HG03175 (cell line): ENCODE results near the gene CPD.

Experiments used
- ATAC-seq: cut with Tn5 transposase; IDR thresholded peaks from one replicate; pipeline ENCODE4 v1.9.1; 2021; ENCODE audit warnings: mild to moderate bottlenecking, moderate library complexity; ENCODE audit not compliant: unreplicated experiment

CPD gene

DNA sequence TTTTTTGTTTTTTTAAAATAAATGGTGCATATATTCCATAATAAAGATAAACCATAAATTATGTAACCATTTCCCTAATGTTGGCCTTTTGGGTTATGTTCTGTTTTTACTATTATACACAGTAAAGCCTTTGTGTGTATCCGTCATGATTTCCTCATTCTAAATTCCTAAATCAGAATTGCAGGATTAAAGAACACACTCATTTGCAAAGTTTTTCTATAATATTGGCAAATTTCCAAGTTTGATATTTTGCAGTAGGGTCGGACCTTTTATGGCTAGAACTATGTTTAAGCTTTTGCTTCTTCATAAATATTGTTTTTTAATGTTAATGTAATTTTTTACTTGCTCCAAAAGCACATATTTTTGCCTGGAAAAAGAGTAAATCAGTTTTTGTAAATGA, 115.1 kb downstream of the CPD start:
- ATAC-seq = no peak

DNA sequence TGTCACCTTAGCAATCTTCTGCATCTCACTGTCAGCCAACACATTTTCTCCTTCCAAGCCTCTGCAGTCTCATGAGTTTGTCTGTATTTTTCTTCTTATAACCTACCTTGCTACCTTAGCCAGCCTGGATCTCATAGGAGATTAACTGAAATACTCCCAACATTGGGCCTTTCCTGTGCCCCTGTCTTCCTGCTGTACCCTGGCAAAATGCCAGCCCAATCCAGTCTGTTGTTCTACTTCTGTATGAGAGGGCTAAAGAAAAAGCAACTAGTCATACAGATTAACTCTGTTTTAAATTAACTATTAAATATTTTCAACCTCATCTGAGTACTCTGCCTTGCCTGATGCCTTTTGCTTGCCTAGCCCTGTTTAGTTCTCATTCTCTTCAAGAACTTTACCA, 116.9 kb downstream of the CPD start:
- ATAC-seq = no peak

DNA sequence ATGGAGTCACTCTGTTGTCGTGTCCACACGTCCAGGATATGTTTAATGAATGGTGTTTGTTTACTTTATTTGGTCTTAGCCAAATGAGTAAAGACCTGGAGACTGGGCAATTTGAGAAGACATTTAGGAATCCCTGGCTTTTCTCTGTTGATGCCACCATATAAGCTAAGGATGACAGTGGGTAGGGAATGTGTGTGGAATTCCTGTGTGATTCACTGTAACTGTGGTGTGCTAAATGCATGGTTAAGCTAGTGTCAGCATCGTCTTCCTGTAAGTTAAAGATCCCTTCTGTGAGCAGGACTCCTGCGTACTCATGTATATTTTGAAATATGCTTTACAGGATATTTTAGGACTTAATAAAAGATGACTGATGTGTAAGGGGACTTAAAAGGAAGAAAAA, 124.8 kb downstream of the CPD start:
- no peak for ATAC-seq

DNA sequence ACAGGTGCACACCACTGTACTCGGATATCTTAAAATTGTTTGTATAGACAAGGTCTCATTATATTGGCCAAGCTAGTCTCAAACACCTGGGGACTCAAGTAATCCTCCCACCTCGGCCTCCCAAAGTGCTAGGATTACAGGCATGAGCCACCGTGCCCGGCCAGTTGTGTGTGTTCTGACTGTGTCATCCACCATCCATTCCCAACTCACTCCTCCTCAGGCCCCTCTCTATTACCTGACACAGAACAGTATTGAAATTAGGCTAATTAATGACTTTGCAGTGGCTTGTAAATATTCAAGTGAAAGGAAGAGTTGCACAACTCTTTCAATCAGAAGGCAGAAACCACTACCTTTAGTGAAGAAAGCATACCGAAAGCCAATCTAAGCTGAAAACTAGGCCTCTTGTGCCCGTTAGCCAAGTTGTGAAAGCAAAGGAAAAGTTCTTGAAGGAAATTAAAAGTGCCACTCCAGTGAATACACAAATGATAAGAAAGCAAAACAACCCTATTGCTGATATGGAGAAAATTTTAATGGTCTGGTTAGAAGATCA, 127.2 kb downstream of the CPD start:
- ATAC-seq = no peak

DNA sequence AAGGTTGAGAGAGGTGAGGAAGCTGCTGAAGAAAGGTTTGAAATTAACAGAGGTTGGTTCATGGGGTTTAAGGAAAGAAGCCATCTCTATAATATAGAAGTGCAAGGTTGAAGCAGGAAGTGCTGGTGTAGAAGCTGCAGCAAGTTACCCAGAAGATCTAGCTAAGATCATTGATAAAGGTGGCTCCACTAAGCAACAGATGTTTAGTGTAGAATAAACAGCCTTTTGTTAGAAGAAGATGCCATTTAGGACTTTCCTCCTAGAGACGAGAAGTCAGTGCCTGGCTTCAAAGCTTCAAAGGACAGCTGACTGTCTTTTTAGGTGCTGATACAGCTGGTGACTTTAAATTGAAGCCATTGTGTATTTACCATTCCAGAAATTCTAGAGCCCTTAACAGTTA, 127.8 kb downstream of the CPD start:
- ATAC-seq = no peak

DNA sequence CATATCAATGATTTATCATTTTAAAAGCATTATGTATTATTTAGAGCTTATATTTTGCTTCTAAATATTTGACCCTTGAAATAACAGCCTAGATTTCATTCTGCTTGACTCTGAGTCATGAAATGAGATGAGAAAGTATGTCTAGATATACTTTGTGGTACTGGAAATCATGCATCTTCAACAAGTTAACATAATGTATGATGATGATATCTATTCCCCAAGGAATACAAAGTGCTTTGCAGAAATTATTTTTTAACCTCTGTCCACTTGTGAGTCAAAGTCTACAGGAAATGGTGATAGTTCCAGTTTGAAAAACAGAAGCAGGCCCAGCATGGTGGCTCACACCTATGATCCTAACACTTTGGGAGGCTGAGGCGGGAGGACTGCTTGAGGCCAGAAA, 134.6 kb downstream of the CPD start:
- no peak for ATAC-seq

DNA sequence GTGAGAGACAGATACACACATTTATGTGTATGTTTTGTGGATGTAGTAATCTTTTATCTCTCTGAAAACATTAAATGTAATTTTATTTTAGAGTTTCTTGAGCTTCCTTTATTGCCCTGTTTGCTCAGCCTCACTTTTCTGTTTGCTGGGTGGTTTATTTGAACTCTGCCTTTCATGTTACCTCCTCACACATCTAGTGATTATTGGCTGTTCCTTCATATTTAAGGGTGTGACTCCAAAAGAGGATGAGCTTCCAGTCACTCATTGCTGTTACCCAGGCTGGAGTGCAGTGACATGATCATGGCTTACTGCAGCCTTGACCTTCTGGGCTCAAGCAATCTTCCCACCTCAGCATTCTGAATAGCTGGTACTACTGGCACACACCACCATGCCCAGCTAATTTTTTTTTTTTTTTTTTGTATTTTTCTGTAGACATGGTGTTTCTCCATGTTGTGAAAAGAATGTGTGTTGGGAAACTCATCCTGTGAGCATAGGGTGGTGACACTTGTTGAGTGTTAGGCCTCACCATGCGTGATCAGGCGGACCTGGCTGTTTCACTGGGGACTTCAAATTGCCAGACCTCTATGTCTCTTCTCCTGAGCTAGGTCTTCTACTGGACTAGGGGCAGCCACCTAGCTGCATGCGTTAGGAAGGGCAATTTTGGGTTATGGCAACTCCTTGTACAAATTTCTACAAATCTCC, 136.3 kb downstream of the CPD start:
- no peak for ATAC-seq

DNA sequence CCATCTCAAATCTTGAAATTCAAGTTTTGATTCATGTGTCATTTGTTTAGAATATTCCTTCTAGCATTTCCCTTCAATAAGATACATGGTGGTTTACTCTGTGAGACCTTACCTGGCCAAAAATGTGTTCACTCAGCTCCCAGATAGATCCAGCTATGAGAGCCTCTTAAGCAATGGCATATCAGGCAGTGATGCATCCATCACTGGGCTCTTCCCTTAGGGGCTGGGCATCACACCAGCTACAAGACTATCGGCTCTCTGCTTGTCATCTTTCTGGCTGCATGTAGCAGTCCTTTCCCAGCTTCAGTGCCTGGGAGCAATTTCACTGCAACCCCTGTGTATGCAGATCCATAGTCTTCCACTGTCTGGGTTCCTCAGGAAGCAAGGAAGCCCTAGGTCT, 139.1 kb downstream of the CPD start:
- no peak for ATAC-seq

DNA sequence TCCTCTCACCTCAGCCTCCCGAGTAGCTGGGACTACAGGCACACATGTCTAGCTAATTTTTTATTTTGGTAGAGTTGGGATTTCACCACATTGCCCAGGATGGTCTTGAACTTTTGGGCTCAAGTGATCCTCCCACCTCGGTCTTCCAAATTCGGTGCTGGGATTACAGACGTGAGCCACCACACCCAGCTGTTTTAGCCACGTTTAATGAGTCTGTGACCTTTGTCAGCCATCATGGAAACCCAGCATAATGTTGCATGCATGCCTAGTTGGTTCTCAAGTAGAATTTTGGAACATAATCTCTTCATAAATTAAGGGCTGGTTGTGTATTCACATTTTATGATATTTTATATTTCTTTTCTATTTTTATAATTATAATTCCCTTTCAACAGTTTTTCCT, 140.4 kb downstream of the CPD start:
- ATAC-seq = no peak
